ENCODE data around the gene USP9X. TPM values are rescaled to one million over a fixed set of nuclear protein-coding genes. Genes with fewer than 3 reads are reported as not detected.

USP9X gene, protein sequence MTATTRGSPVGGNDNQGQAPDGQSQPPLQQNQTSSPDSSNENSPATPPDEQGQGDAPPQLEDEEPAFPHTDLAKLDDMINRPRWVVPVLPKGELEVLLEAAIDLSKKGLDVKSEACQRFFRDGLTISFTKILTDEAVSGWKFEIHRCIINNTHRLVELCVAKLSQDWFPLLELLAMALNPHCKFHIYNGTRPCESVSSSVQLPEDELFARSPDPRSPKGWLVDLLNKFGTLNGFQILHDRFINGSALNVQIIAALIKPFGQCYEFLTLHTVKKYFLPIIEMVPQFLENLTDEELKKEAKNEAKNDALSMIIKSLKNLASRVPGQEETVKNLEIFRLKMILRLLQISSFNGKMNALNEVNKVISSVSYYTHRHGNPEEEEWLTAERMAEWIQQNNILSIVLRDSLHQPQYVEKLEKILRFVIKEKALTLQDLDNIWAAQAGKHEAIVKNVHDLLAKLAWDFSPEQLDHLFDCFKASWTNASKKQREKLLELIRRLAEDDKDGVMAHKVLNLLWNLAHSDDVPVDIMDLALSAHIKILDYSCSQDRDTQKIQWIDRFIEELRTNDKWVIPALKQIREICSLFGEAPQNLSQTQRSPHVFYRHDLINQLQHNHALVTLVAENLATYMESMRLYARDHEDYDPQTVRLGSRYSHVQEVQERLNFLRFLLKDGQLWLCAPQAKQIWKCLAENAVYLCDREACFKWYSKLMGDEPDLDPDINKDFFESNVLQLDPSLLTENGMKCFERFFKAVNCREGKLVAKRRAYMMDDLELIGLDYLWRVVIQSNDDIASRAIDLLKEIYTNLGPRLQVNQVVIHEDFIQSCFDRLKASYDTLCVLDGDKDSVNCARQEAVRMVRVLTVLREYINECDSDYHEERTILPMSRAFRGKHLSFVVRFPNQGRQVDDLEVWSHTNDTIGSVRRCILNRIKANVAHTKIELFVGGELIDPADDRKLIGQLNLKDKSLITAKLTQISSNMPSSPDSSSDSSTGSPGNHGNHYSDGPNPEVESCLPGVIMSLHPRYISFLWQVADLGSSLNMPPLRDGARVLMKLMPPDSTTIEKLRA (N-terminal part only)
- total RNA-seq = 23.7 TPM

DNA sequence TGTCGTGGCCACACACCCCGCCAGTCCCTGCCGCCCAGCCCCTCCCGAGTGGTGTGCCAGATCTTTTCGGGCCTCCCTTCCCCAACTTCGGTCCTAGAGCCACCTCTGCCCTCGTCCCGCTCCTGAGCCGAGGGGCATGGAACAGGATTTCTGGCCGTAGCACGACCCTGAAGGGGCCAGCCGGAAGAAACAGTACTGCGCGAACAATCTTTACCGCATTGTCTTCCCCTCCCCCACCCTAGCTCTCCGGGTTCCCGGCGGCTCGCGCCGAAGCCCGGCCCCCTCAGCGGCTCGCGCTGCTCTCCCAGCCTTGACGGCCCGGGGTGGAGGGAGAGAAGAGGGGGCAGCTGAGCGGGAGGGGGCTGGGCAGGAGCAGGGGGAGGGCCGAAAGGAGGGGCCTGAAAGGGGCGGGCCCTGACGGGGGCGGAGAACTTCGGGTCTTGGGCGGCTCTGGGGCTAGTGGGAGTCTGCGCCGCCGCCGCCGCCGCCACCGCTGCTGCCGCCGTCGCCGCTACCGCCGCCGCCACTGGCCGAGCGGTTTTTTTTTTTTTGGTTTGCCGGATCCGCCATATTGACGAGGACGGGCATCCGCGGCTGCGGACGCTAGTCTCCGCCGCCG, at the start of gene USP9X:
Gene USP9X (plus strand): TSS at position 553 of the 619 bp plus-strand sequence. CDS start 38,184 bp downstream, outside the sequence.
- Histone ChIP-seq H3K4me1 (peaks cover 0 to 17% of the 10 kb centered on the region in 2 donors), H3K4me3 (peak within 1 kb of the TSS; percentile 82 to 84), H3K36me3 (no peaks in the 10 kb centered on the region), H3K27ac (peak within 1 kb of the TSS; percentile 95 to 99), H3K9me3 (no peaks in the 10 kb centered on the region), H3K27me3 (no peaks in the 10 kb centered on the region)
- DNase-seq (ENCODE audit: low spot score in 2 of 2) = peak; percentile 63 to 95
- TF ChIP-seq, protein P1, sequence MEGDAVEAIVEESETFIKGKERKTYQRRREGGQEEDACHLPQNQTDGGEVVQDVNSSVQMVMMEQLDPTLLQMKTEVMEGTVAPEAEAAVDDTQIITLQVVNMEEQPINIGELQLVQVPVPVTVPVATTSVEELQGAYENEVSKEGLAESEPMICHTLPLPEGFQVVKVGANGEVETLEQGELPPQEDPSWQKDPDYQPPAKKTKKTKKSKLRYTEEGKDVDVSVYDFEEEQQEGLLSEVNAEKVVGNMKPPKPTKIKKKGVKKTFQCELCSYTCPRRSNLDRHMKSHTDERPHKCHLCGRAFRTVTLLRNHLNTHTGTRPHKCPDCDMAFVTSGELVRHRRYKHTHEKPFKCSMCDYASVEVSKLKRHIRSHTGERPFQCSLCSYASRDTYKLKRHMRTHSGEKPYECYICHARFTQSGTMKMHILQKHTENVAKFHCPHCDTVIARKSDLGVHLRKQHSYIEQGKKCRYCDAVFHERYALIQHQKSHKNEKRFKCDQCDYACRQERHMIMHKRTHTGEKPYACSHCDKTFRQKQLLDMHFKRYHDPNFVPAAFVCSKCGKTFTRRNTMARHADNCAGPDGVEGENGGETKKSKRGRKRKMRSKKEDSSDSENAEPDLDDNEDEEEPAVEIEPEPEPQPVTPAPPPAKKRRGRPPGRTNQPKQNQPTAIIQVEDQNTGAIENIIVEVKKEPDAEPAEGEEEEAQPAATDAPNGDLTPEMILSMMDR (IDR thresholded peaks at IDR 0.05) = no peak
- intact Hi-C loops (cut with DNase I) = loop anchor here (1.0 to 2.0 kb wide), 4 partner anchors 75 to 438 kb away; partner anchors contain the start of genes CXorf38, DDX3X and MED14

DNA sequence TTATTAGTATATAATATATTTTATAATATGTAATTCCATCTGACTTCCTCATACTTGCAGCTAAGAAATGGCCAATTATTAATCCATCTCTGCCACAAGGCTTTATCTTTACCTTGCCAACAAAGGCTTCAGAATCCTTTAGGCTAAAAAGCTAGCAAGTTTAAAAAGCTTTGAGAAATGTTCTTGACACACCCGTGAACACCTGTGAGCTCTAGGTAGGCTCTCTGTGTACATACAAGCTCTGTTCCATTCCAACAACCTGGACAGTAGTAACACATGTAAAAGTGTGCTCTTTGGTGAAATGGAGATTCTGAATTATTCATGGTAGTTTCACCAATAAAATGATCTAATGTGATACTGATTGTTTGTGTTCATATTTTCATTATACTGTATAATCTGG, 49.7 kb upstream of the USP9X start:
- Histone ChIP-seq H3K36me3 (no peaks in the 10 kb centered on the region), H3K4me3 (no peak overlapping the region), H3K9me3 (no peaks in the 10 kb centered on the region), H3K4me1 (no peaks in the 10 kb centered on the region), H3K27me3 (no peaks in the 10 kb centered on the region), H3K27ac (no peak overlapping the region)
- TF ChIP-seq, protein P1 (IDR thresholded peaks at IDR 0.05) = no peak
- no peak for DNase-seq (ENCODE audit: low spot score in 2 of 2)
- intact Hi-C loops (cut with DNase I) = no loop called here

DNA sequence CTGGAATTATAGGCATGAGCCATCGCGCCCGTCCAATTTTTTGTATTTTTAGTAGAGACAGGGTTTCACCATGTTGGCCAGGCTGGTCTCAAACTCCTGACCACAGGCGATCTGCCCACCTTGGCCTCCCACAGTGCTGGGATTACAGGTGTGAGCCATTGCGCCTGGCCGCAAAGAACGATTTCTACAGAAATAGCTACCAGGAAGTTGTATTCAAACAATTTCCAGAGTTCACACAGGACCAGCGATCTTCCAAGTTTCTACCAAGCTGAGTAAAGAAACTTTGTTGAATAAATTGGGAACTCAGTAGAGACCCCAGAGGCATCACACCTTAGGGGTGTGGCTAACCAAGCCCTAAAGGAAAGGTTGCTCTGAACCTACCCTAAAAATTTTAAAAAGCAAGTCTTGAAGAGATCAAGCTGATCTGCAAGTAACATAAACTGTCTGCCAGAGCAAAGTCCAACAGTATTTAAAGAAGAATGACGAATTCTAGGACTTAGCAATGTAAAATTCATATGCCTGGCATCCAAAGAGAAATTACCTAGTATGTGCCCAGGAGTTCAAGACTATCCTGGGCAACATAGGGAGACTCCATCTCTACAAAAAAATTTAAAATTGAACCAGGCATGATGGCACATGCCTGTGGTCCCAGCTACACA, 48.4 kb upstream of the USP9X start:
- H3K27ac ChIP-seq = no peak overlapping the region
- intact Hi-C loops (cut with DNase I) = no loop called here
- no peaks in the 10 kb centered on the region for H3K27me3 ChIP-seq
- DNase-seq (ENCODE audit: low spot score in 2 of 2) = no peak
- H3K9me3 ChIP-seq = no peaks in the 10 kb centered on the region
- no peaks in the 10 kb centered on the region for H3K4me1 ChIP-seq
- no peaks in the 10 kb centered on the region for H3K36me3 ChIP-seq
- TF ChIP-seq, protein P1 (IDR thresholded peaks at IDR 0.05) = no peak
- H3K4me3 ChIP-seq = no peak overlapping the region

DNA sequence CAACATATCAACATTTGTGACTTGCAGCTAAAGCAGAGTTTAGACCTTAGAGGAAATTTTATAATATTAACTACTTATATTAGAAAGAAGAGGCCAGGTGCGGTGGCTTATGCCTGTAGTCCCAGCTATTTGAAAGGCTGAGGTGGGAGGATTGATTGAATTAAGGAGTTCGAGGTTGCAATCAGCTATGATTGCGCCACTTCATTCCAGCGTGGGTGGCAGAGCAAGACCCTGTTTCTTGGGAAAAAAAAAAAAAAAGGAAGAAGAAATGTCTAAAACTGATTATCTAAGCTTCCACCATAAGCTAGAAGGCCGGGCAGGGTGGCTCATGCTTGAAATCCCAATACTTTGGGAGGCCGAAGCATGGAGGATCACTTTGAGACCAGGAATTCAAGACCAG, 42.0 kb upstream of the USP9X start:
- no peak for DNase-seq (ENCODE audit: low spot score in 2 of 2)
- no peaks in the 10 kb centered on the region for H3K27me3 ChIP-seq
- TF ChIP-seq, protein P1 (IDR thresholded peaks at IDR 0.05) = no peak
- no peak overlapping the region for H3K27ac ChIP-seq
- no peaks in the 10 kb centered on the region for H3K36me3 ChIP-seq
- H3K9me3 ChIP-seq = no peaks in the 10 kb centered on the region
- no peaks in the 10 kb centered on the region for H3K4me1 ChIP-seq
- H3K4me3 ChIP-seq = no peak overlapping the region
- intact Hi-C loops (cut with DNase I) = no loop called here
